NCI-H2227 (cell line): ENCODE results near the gene RNF213.

Source experiments
- DNase-seq: peaks from one replicate; lab custom pipeline; 2025; ENCODE audit not compliant: unreplicated experiment; lab: John Stamatoyannopoulos, UW

The RNF213 gene

GRCh38 chr17:80347536-80347935, 86.9 kb downstream of the RNF213 start:
- no peak for DNase-seq

GRCh38 chr17:80347948-80348351, 87.3 kb downstream of the RNF213 start:
- no peak for DNase-seq

GRCh38 chr17:80348551-80349150, 88.0 kb downstream of the RNF213 start:
- DNase-seq, result no peak

GRCh38 chr17:80349151-80349651, 88.5 kb downstream of the RNF213 start:
- no peak for DNase-seq

- no peak for DNase-seq
Measured at GRCh38 chr17:80349751-80350150, 89.1 kb downstream of the RNF213 start.

GRCh38 chr17:80352216-80352895, 91.7 kb downstream of the RNF213 start:
- DNase-seq, result no peak

GRCh38 chr17:80352991-80353665, 92.5 kb downstream of the RNF213 start:
- no peak for DNase-seq

- no peak for DNase-seq
Measured at GRCh38 chr17:80353718-80354275, 93.1 kb downstream of the RNF213 start.

- DNase-seq, result no peak
Measured at GRCh38 chr17:80354336-80354735, 93.7 kb downstream of the RNF213 start.

- no peak for DNase-seq
Measured at GRCh38 chr17:80356231-80356856, 95.7 kb downstream of the RNF213 start.

GRCh38 chr17:80358131-80358530, 97.5 kb downstream of the RNF213 start:
- DNase-seq, result no peak

- DNase-seq, result no peak
Measured at GRCh38 chr17:80358861-80359260, 98.2 kb downstream of the RNF213 start.

- no peak for DNase-seq
Measured at GRCh38 chr17:80359422-80360110, 98.9 kb downstream of the RNF213 start.

- no peak for DNase-seq
Measured at GRCh38 chr17:80360396-80360795, 99.7 kb downstream of the RNF213 start.

GRCh38 chr17:80361495-80362220, 101.0 kb downstream of the RNF213 start:
- no peak for DNase-seq

- no peak for DNase-seq
Measured at GRCh38 chr17:80362428-80363119, 101.9 kb downstream of the RNF213 start.

- no peak for DNase-seq
Measured at GRCh38 chr17:80363120-80363515, 102.5 kb downstream of the RNF213 start.

- DNase-seq, result no peak
Measured at GRCh38 chr17:80363518-80364090, 103.0 kb downstream of the RNF213 start.

GRCh38 chr17:80364091-80364691, 103.5 kb downstream of the RNF213 start:
- no peak for DNase-seq
